SK-N-SH treated with all-trans-retinoic acid at 6 μM for 48 hours (cell line): ENCODE data around the gene RASGRP3.
"Not testable (repeated sequence)": the region's sequence is repeated elsewhere in the genome, so short reads cannot be mapped to it uniquely, and the experiment has no call there.

Source experiments
- ATAC-seq: fragments of 200-7000 bp; cut with Tn5 transposase; 3 replicates; pipeline ENCODE4 v1.9.1; 2020; ENCODE audit warnings: mild to moderate bottlenecking, moderate library complexity
- ARNTL ChIP-seq: fragments of 450-650 bp; formaldehyde crosslinking; IDR thresholded peaks from 2 replicates; pipeline ENCODE4 v1.5.0; 2020; ENCODE audit warnings: low read depth, mild to moderate bottlenecking, moderate library complexity, borderline replicate concordance
- BACH2 ChIP-seq: fragments of 250-450 bp; sonication (Bioruptor Pico); IDR thresholded peaks from 2 replicates; pipeline ENCODE4 v1.9.0; 2021; ENCODE audit warnings: mild to moderate bottlenecking, borderline replicate concordance
- CSDC2 ChIP-seq: fragments of 250-450 bp; sonication (Bioruptor Pico); IDR thresholded peaks from 2 replicates; pipeline ENCODE4 v1.5.0; 2020; ENCODE audit warnings: mild to moderate bottlenecking, moderate library complexity
- ESRRG ChIP-seq: fragments of 250-450 bp; sonication (Bioruptor Pico); IDR thresholded peaks from 2 replicates; pipeline ENCODE4 v1.6.1; 2021; ENCODE audit warnings: mild to moderate bottlenecking
- GLIS3 ChIP-seq: fragments of 250-450 bp; sonication (Bioruptor Pico); IDR thresholded peaks from 2 replicates; pipeline ENCODE4 v1.5.0; 2020; ENCODE audit warnings: mild to moderate bottlenecking, moderate library complexity
- ISL1 ChIP-seq: fragments of 250-450 bp; sonication (Bioruptor Pico); IDR thresholded peaks from 2 replicates; pipeline ENCODE4 v2.1.2; 2022; ENCODE audit warnings: mild to moderate bottlenecking, moderate library complexity
- PPARA ChIP-seq: fragments of 250-450 bp; sonication (Bioruptor Pico); IDR thresholded peaks from 2 replicates; pipeline ENCODE4 v1.5.0; 2020; ENCODE audit warnings: mild to moderate bottlenecking, borderline replicate concordance
- RARB ChIP-seq: fragments of 250-450 bp; sonication (Bioruptor Pico); IDR thresholded peaks from 2 replicates; pipeline ENCODE4 v1.8.0; 2021; ENCODE audit warnings: mild to moderate bottlenecking, moderate library complexity
- SNAI2 ChIP-seq: fragments of 250-450 bp; sonication (Bioruptor Pico); IDR thresholded peaks from 2 replicates; pipeline ENCODE4 v1.5.0; 2020; ENCODE audit warnings: mild to moderate bottlenecking, moderate library complexity
- TCF4 ChIP-seq: fragments of 250-450 bp; sonication (Bioruptor Pico); IDR thresholded peaks from 2 replicates; pipeline ENCODE4 v1.8.0; 2021; ENCODE audit warnings: mild to moderate bottlenecking, moderate library complexity, borderline replicate concordance
- TOX ChIP-seq: fragments of 250-450 bp; sonication (Bioruptor Pico); IDR thresholded peaks from 2 replicates; pipeline ENCODE4 v1.8.0; 2021; ENCODE audit warnings: mild to moderate bottlenecking, moderate library complexity, borderline replicate concordance
- ZC3H10 ChIP-seq: fragments of 250-450 bp; sonication (Bioruptor Pico); IDR thresholded peaks from 2 replicates; pipeline ENCODE4 v1.5.1; 2021; ENCODE audit warnings: mild to moderate bottlenecking, moderate library complexity
- ZFP3 ChIP-seq: fragments of 250-450 bp; sonication (Bioruptor Pico); IDR thresholded peaks from 2 replicates; pipeline ENCODE4 v1.5.0; 2020; ENCODE audit warnings: mild to moderate bottlenecking, moderate library complexity
- ZFP30 ChIP-seq: fragments of 450-650 bp; formaldehyde crosslinking; IDR thresholded peaks from 2 replicates; pipeline ENCODE4 v1.5.0; 2022; ENCODE audit warnings: mild to moderate bottlenecking, moderate library complexity
- ZNF8 ChIP-seq: fragments of 450-650 bp; formaldehyde crosslinking; IDR thresholded peaks from 2 replicates; pipeline ENCODE4 v1.5.0; 2020; ENCODE audit warnings: mild to moderate bottlenecking, moderate library complexity
- TF ChIP-seq, protein P1 (sequence below): fragments of 250-450 bp; sonication (Bioruptor Pico); IDR thresholded peaks from 2 replicates; pipeline ENCODE4 v1.5.1; 2020; ENCODE audit warnings: low read depth, mild to moderate bottlenecking, moderate library complexity
- TF ChIP-seq, protein P2 (sequence below): fragments of 250-450 bp; sonication (Bioruptor Pico); IDR thresholded peaks from 2 replicates; pipeline ENCODE4 v1.8.0; 2021; ENCODE audit warnings: low read depth, mild to moderate bottlenecking, moderate library complexity, borderline replicate concordance
- TF ChIP-seq, protein P3 (sequence below): fragments of 250-450 bp; sonication (Bioruptor Pico); IDR thresholded peaks from 2 replicates; pipeline ENCODE4 v1.5.1; 2021; ENCODE audit warnings: mild to moderate bottlenecking, moderate library complexity
- TF ChIP-seq, protein P4 (sequence below): fragments of 250-450 bp; sonication (Bioruptor Pico); IDR thresholded peaks from 2 replicates; pipeline ENCODE4 v1.8.0; 2020; ENCODE audit warnings: mild to moderate bottlenecking, moderate library complexity, borderline replicate concordance

RASGRP3 gene

DNA sequence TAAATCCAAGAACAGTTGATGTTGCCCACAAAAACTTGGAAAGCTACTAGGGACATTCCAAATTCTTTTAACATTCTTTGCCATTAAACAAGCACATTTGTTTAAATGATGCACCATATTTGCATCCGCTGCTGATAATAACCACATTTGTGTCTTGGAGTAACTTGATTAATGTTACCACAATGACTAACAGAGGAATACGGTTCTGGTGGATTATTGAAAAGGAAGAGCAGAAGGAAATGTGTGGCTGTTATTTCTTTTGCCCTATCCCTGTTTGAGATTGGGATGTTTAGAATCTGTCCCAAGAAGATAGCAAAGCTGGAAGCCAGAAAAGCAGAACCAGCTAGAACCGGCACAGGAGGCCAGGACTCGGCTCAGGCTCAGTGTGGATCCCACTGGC lies 39.2 kb upstream of the RASGRP3 start:
- ATAC-seq: peak; percentile 84
- TF ChIP-seq, protein P1, sequence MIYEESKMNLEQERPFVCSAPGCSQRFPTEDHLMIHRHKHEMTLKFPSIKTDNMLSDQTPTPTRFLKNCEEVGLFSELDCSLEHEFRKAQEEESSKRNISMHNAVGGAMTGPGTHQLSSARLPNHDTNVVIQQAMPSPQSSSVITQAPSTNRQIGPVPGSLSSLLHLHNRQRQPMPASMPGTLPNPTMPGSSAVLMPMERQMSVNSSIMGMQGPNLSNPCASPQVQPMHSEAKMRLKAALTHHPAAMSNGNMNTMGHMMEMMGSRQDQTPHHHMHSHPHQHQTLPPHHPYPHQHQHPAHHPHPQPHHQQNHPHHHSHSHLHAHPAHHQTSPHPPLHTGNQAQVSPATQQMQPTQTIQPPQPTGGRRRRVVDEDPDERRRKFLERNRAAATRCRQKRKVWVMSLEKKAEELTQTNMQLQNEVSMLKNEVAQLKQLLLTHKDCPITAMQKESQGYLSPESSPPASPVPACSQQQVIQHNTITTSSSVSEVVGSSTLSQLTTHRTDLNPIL: 0 out of 2 replicates have a peak, but pooled peaks have one; percentile 21
- no peak for TF ChIP-seq PPARA (CRISPR knock-in tag)
- TF ChIP-seq CSDC2 (CRISPR knock-in tag): peak; percentile 64; the same call in 1 of the 2 replicates
- TF ChIP-seq, protein P2, sequence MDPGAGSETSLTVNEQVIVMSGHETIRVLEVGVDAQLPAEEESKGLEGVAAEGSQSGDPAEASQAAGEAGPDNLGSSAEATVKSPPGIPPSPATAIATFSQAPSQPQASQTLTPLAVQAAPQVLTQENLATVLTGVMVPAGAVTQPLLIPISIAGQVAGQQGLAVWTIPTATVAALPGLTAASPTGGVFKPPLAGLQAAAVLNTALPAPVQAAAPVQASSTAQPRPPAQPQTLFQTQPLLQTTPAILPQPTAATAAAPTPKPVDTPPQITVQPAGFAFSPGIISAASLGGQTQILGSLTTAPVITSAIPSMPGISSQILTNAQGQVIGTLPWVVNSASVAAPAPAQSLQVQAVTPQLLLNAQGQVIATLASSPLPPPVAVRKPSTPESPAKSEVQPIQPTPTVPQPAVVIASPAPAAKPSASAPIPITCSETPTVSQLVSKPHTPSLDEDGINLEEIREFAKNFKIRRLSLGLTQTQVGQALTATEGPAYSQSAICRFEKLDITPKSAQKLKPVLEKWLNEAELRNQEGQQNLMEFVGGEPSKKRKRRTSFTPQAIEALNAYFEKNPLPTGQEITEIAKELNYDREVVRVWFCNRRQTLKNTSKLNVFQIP (CRISPR knock-in tag): peak; percentile 89; the same call in 1 of the 2 replicates
- no peak; the same call in 1 of the 2 replicates for TF ChIP-seq ZFP30
- peak; percentile 79 for TF ChIP-seq TOX (CRISPR knock-in tag)
- TF ChIP-seq, protein P3, sequence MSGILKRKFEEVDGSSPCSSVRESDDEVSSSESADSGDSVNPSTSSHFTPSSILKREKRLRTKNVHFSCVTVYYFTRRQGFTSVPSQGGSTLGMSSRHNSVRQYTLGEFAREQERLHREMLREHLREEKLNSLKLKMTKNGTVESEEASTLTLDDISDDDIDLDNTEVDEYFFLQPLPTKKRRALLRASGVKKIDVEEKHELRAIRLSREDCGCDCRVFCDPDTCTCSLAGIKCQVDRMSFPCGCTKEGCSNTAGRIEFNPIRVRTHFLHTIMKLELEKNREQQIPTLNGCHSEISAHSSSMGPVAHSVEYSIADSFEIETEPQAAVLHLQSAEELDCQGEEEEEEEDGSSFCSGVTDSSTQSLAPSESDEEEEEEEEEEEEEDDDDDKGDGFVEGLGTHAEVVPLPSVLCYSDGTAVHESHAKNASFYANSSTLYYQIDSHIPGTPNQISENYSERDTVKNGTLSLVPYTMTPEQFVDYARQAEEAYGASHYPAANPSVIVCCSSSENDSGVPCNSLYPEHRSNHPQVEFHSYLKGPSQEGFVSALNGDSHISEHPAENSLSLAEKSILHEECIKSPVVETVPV (CRISPR knock-in tag): peak; percentile 38; the same call in 1 of the 2 replicates
- TF ChIP-seq SNAI2 (CRISPR knock-in tag): no peak
- peak; percentile 95 for TF ChIP-seq ISL1 (CRISPR knock-in tag)
- TF ChIP-seq ZNF8 (CRISPR knock-in tag): no peak
- TF ChIP-seq GLIS3: no peak
- TF ChIP-seq, protein P4, sequence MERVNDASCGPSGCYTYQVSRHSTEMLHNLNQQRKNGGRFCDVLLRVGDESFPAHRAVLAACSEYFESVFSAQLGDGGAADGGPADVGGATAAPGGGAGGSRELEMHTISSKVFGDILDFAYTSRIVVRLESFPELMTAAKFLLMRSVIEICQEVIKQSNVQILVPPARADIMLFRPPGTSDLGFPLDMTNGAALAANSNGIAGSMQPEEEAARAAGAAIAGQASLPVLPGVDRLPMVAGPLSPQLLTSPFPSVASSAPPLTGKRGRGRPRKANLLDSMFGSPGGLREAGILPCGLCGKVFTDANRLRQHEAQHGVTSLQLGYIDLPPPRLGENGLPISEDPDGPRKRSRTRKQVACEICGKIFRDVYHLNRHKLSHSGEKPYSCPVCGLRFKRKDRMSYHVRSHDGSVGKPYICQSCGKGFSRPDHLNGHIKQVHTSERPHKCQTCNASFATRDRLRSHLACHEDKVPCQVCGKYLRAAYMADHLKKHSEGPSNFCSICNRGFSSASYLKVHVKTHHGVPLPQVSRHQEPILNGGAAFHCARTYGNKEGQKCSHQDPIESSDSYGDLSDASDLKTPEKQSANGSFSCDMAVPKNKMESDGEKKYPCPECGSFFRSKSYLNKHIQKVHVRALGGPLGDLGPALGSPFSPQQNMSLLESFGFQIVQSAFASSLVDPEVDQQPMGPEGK (CRISPR knock-in tag): peak; percentile 94; the same call in 1 of the 2 replicates
- TF ChIP-seq ZC3H10 (CRISPR knock-in tag): peak; percentile 53; the same call in 1 of the 2 replicates

DNA sequence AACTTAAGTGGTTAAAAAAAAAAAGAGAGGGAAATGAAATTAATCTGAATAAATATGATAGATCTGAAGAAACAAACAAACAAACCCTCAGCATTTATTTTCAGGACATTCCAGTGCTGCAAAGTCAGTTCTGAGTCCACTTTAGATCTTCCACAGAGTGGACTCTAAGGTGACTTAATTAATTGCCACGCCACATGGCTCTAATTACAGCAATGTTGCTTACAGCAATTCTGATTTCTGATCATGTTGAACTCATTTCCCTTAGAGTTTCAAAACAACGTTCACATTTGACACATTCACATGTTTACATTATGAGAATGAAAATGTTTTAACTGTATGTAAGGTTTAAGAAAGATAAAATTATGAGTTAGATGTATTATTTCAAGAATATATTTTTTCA lies 38.6 kb upstream of the RASGRP3 start:
- peak; percentile 6; the same call in 1 of the 3 replicates for ATAC-seq
- 0 out of 2 replicates have a peak, but pooled peaks have one; percentile 10 for TF ChIP-seq ZC3H10 (CRISPR knock-in tag)
- TF ChIP-seq, protein P2 (CRISPR knock-in tag): no peak
- TF ChIP-seq TCF4 (CRISPR knock-in tag): no peak
- no peak for TF ChIP-seq PPARA (CRISPR knock-in tag)
- TF ChIP-seq BACH2 (CRISPR knock-in tag): no peak

DNA sequence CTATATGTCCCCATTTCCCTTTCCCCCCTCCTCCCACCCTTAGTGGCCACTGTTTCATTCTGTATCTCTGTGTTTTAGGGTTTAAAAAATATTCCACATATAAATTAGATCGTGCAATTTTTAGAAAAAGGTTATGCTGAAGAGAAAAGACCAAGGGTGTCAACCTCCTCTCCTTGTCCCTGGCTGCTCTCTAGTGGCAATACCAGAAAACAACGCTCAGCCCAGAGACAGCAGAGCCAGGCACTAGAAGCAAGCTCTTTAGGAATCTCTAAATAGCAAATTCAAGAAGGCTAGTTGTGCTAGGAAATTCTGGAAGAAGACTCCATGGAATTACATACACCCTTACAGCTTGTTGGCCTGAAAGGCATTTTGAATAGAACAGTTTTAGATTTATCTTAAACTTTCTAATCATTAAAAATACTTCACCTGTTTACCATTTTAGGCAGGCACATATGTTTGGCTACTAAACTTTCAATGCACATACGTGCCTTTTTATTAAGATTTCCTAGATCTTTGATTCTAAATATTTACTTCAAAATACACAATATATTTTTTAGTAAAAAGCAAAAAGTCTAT lies 35.1 kb upstream of the RASGRP3 start:
- no peak for TF ChIP-seq ARNTL (CRISPR knock-in tag)
- TF ChIP-seq, protein P4 (CRISPR knock-in tag): no peak
- no peak for TF ChIP-seq ZC3H10 (CRISPR knock-in tag)
- no peak for TF ChIP-seq TOX (CRISPR knock-in tag)
- TF ChIP-seq BACH2 (CRISPR knock-in tag): no peak
- no peak for TF ChIP-seq ZFP3 (CRISPR knock-in tag)
- TF ChIP-seq PPARA (CRISPR knock-in tag): no peak
- TF ChIP-seq ESRRG: no peak
- no peak for TF ChIP-seq ZNF8 (CRISPR knock-in tag)
- TF ChIP-seq, protein P1: no peak
- no peak for TF ChIP-seq RARB (CRISPR knock-in tag)
- peak; percentile 86 for ATAC-seq

DNA sequence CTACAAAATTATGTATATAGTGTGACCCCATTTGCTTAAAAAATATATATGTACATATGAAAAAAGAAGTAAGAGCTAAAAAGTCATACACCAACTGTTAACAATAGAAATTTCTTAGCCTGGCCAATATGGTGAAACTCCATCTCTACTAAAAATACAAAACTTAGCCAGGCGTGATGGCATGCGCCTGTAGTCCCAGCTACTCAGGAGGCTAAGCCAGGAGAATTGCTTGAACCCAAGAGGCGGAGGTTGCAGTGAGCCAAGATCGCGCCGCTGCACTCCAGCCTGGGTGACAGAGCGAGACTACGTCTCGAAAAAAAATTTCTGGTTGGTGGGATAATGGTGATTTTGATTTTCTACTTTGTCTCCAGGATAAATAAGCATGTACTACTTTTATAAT lies 34.4 kb upstream of the RASGRP3 start:
- not testable (repeated sequence) for ATAC-seq
